SK-N-SH (cell line): ENCODE results near the gene BBX.

ENCODE experiments used
- CTCF ChIP-seq: fragments of 200-600 bp; sonication (generic); IDR thresholded peaks from 2 replicates; pipeline ENCODE4 v1.6.1; 2017; ENCODE audit warnings: antibody characterized with exemption, mild to moderate bottlenecking, moderate library complexity
- GABPA ChIP-seq: IDR thresholded peaks from 2 replicates; pipeline ENCODE4 v1.4.0; 2012; ENCODE audit warnings: low read depth, mild to moderate bottlenecking
- MXI1 ChIP-seq: IDR thresholded peaks from 2 replicates; pipeline ENCODE4 v1.6.1; 2012; ENCODE audit warnings: mild to moderate bottlenecking, low read depth, low read length, improper control_type of control experiment
- POLR2AphosphoS5 ChIP-seq: IDR thresholded peaks from 2 replicates; pipeline ENCODE4 v1.6.1; 2012; ENCODE audit warnings: low read depth, low read length
- SMC3 ChIP-seq: IDR thresholded peaks from 2 replicates; pipeline ENCODE4 v1.6.1; 2012; ENCODE audit warnings: low read depth, low read length, improper control_type of control experiment
- TF ChIP-seq, protein P1 (sequence below): fragments of 150-350 bp; IDR thresholded peaks from 2 replicates; pipeline ENCODE4 v1.6.1; 2016; ENCODE audit warnings: mild to moderate bottlenecking, low read depth, low read length
- TF ChIP-seq, protein P2 (sequence below): IDR thresholded peaks from 2 replicates; pipeline ENCODE4 v1.4.0; 2012; ENCODE audit warnings: low read depth, borderline replicate concordance
- TF ChIP-seq, protein P3 (sequence below): IDR thresholded peaks from 2 replicates; pipeline ENCODE4 v1.4.0; 2012; ENCODE audit warnings: low read depth

DNA sequence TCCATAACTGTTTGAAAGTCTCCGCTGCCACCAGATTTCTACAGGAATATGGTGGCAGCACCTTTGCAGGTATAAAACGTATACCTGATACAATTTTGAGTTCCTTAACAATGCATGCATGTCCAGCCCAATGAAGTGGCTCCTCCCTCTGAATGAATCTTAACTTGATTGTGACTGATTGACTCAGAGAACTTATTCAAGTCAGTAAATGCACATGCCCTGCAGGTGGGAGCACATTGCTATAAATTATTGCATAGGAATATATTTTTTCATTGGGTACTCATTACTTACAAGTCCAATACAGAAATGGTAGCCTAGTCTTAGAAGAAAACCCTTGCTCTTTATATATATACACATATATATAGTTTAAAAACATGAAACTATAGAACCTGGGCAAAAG lies 259.3 kb downstream of the BBX start:
- TF ChIP-seq POLR2AphosphoS5: no peak
- no peak for TF ChIP-seq SMC3
- no peak for TF ChIP-seq CTCF
- TF ChIP-seq, protein P1, sequence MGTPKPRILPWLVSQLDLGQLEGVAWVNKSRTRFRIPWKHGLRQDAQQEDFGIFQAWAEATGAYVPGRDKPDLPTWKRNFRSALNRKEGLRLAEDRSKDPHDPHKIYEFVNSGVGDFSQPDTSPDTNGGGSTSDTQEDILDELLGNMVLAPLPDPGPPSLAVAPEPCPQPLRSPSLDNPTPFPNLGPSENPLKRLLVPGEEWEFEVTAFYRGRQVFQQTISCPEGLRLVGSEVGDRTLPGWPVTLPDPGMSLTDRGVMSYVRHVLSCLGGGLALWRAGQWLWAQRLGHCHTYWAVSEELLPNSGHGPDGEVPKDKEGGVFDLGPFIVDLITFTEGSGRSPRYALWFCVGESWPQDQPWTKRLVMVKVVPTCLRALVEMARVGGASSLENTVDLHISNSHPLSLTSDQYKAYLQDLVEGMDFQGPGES: no peak
- TF ChIP-seq, protein P2, sequence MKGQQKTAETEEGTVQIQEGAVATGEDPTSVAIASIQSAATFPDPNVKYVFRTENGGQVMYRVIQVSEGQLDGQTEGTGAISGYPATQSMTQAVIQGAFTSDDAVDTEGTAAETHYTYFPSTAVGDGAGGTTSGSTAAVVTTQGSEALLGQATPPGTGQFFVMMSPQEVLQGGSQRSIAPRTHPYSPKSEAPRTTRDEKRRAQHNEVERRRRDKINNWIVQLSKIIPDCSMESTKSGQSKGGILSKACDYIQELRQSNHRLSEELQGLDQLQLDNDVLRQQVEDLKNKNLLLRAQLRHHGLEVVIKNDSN: no peak
- TF ChIP-seq MXI1: no peak
- TF ChIP-seq GABPA: no peak
- TF ChIP-seq, protein P3, sequence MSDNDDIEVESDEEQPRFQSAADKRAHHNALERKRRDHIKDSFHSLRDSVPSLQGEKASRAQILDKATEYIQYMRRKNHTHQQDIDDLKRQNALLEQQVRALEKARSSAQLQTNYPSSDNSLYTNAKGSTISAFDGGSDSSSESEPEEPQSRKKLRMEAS: no peak
